Endothelial cell of umbilical vein (primary cell): Measurements from ENCODE around the gene ZNRD2. TPM values are rescaled to one million over a fixed set of nuclear protein-coding genes. Genes with fewer than 3 reads are reported as not detected.

Source experiments
- BruUV-seq: library from RNA; stranded (reverse); fragments of 400-500 nt; replicated peaks from 2 replicates; lab custom pipeline; 2021; lab: Mats Ljungman, UMichigan
- CTCF ChIA-PET: fragments of 300-600, 350-600 bp; sonication (Branson Sonifier 250); formaldehyde crosslinking; loops from one replicate; lab custom pipeline; 2021; ENCODE audit warnings: antibody characterized with exemption, inconsistent platforms; lab: Charles Lee
- POLR2A ChIA-PET: fragments of 300-600, 350-600 bp; sonication (Branson Sonifier 250); formaldehyde crosslinking; loops from one replicate; lab custom pipeline; 2021; ENCODE audit warnings: antibody characterized with exemption, inconsistent platforms; lab: Charles Lee
- DNase-seq: peaks from one replicate; pipeline ENCODE4 v3.0.0-alpha.2; 2011; ENCODE audit warnings: low read depth, low spot score
- FAIRE-seq: peaks from 2 replicates; lab custom pipeline; 2011; peaks lifted over from hg19 to GRCh38; lab: Jason Lieb, UNC
- H2AFZ ChIP-seq: 2 replicates; pipeline ENCODE4 v1.6.0; 2012; ENCODE audit warnings: low read depth, low read length, control low read depth, inconsistent platforms
- H3K27ac ChIP-seq: 2 replicates; pipeline ENCODE4 v1.5.1; 2011; ENCODE audit warnings: low read depth, mild to moderate bottlenecking, control low read depth, low read length, moderate library complexity; ENCODE audit not compliant: insufficient read depth
- H3K27me3 ChIP-seq, 2 experiments: 2 replicates each; pipeline versions ENCODE4 v1.6.0 to v1.6.1; 2011; ENCODE audit warnings: low read length in 2 of 2, mixed read lengths in 1 of 2; ENCODE audit not compliant: control insufficient read depth in 2 of 2, insufficient read depth in 2 of 2
- H3K36me3 ChIP-seq, 2 experiments: 2 replicates in 1 of 2; 3 replicates in 1 of 2; pipeline ENCODE4 v1.5.1; 2011; ENCODE audit warnings: low read length in 2 of 2, mild to moderate bottlenecking in 1 of 2, moderate library complexity in 1 of 2; ENCODE audit not compliant: control insufficient read depth in 2 of 2, insufficient read depth in 2 of 2; ENCODE audit errors: extremely low read depth in 1 of 2
- H3K4me1 ChIP-seq: 3 replicates; pipeline ENCODE4 v1.5.1; 2011; ENCODE audit warnings: mild to moderate bottlenecking, low read length; ENCODE audit not compliant: control insufficient read depth, insufficient read depth; ENCODE audit errors: extremely low read depth
- H3K4me2 ChIP-seq: 2 replicates; pipeline ENCODE4 v1.6.1; 2011; ENCODE audit warnings: low read length, control low read depth, mixed read lengths; ENCODE audit not compliant: insufficient read depth
- H3K4me3 ChIP-seq, 3 experiments: fragments of 200-600 bp in 1 of 3; sonication (generic), shearing (Covaris generic) in 1 of 3; replicated peaks in 1 of 3; 2 replicates each; pipeline ENCODE4 v1.5.1; 2011 to 2016; ENCODE audit warnings: control low read depth in 3 of 3, low read length in 3 of 3, mild to moderate bottlenecking in 2 of 3, inconsistent platforms in 1 of 3, low read depth in 1 of 3, moderate library complexity in 1 of 3; ENCODE audit not compliant: insufficient read depth in 1 of 3
- H3K79me2 ChIP-seq: 2 replicates; pipeline ENCODE4 v1.6.0; 2012; ENCODE audit warnings: low read length, inconsistent platforms; ENCODE audit not compliant: control insufficient read depth, insufficient read depth
- H3K9ac ChIP-seq: replicated peaks from 2 replicates; pipeline ENCODE3; 2011; ENCODE audit warnings: low read length, control low read depth; ENCODE audit not compliant: insufficient read depth; ENCODE audit errors: extremely low read depth
- H3K9me1 ChIP-seq: replicated peaks from 3 replicates; pipeline ENCODE4 v1.6.0; 2011; ENCODE audit warnings: mild to moderate bottlenecking, low read length; ENCODE audit not compliant: control insufficient read depth, insufficient read depth; ENCODE audit errors: extremely low read depth
- H3K9me3 ChIP-seq: replicated peaks from 2 replicates; pipeline ENCODE4 v1.5.1; 2012; ENCODE audit warnings: low read length, inconsistent platforms; ENCODE audit not compliant: control insufficient read depth, insufficient read depth
- H4K20me1 ChIP-seq: replicated peaks from 2 replicates; pipeline ENCODE3; 2011; ENCODE audit warnings: mild to moderate bottlenecking, low read length; ENCODE audit not compliant: control insufficient read depth, insufficient read depth; ENCODE audit errors: extremely low read depth
- EZH2 ChIP-seq: IDR thresholded peaks from 2 replicates; pipeline ENCODE4 v1.6.1; 2012; ENCODE audit warnings: borderline replicate concordance, low read depth, mild to moderate bottlenecking, moderate library complexity, low read length, inconsistent platforms; ENCODE audit not compliant: severe bottlenecking
- FOS ChIP-seq: IDR thresholded peaks from 2 replicates; pipeline ENCODE4 v1.6.1; 2011; ENCODE audit warnings: mild to moderate bottlenecking, low read length, moderate library complexity, borderline replicate concordance; ENCODE audit not compliant: insufficient read depth
- GATA2 ChIP-seq: IDR thresholded peaks from 2 replicates; pipeline ENCODE4 v1.7.0; 2011; ENCODE audit warnings: low read depth, mild to moderate bottlenecking, moderate library complexity, mixed read lengths, low read length; ENCODE audit not compliant: insufficient read length, insufficient read depth
- JUN ChIP-seq: IDR thresholded peaks from 2 replicates; pipeline ENCODE4 v1.6.1; 2011; ENCODE audit warnings: borderline replicate concordance, low read depth; ENCODE audit not compliant: insufficient read length, insufficient read depth
- MYC ChIP-seq: IDR thresholded peaks from one replicate; pipeline ENCODE4 v1.6.1; 2011; ENCODE audit warnings: mild to moderate bottlenecking, low read depth, low read length
- POLR2A ChIP-seq: IDR thresholded peaks from 2 replicates; pipeline ENCODE4 v1.6.1; 2012; ENCODE audit warnings: low read depth, mild to moderate bottlenecking, control low read depth, low read length
- POLR2AphosphoS5 ChIP-seq: IDR thresholded peaks from 2 replicates; pipeline ENCODE4 v1.6.1; 2012; ENCODE audit warnings: low read depth, mild to moderate bottlenecking, control low read depth, low read length, moderate library complexity; ENCODE audit not compliant: insufficient read depth
- dilution Hi-C: fragments of 300-500 bp; cut with MboI; formaldehyde crosslinking; loops from one replicate; pipeline ENCODE4 v1.15.0; 2019; ENCODE audit warnings: low sequenced_read_pairs; ENCODE audit not compliant: extremely low pct_ligation_motif_present
- intact Hi-C: fragments of 100-400 bp; cut with micrococcal nuclease; formaldehyde crosslinking; loops from one replicate; pipeline ENCODE4 v1.10.0; 2022
- polyA plus RNA-seq, 4 experiments: library from polyadenylated mRNA; depleted of rRNA in 3 of 4; stranded (reverse) in 3 of 4; unstranded in 1 of 4; fragments of >200 nt; gene quantifications; 2 replicates each; pipeline versions ENCODE4 v1.2.1 to v1.2.3, GENCODE V29; 2011 to 2012; ENCODE audit warnings: missing spikeins in 1 of 4
- total RNA-seq: library from RNA; stranded (reverse); gene quantifications from 2 replicates; pipeline ENCODE4 v1.2.3, GENCODE V29; 2021
- TF ChIP-seq, protein P1 (sequence below), 2 donors: IDR thresholded peaks; 1 replicate in 1 of 2; 2 replicates in 1 of 2; pipeline ENCODE4 v1.5.1; 2011; ENCODE audit warnings: low read length in 2 of 2, mild to moderate bottlenecking in 2 of 2, moderate library complexity in 2 of 2, control low read depth in 1 of 2, inconsistent platforms in 1 of 2, low read depth in 1 of 2; ENCODE audit not compliant: insufficient read depth in 1 of 2; ENCODE audit errors: extremely low read depth in 1 of 2
- TF ChIP-seq, protein P2 (sequence below): IDR thresholded peaks from 2 replicates; pipeline ENCODE4 v1.6.1; 2011; ENCODE audit not compliant: insufficient read depth, insufficient read length

Gene ZNRD2
- total and polyA plus RNA-seq, 2 donors (not counting 3 experiments of a cell fraction or from before 2014, with no cell fraction given) = 40.8 to 96.7 TPM

- Histone ChIP-seq H3K4me2 (no peak overlapping the region), H3K4me3 (no peak overlapping the region), H3K27ac (no peak overlapping the region), H3K4me1 (no peaks in the 10 kb centered on the region), H3K36me3 (peaks cover 13 to 50% of the 10 kb centered on the region in 2 experiments), H4K20me1 (no peaks in the 10 kb centered on the region), H3K9ac (no peak overlapping the region), H3K9me3 (no peaks in the 10 kb centered on the region), H3K9me1 (no peaks in the 10 kb centered on the region), H3K79me2 (no peaks in the 10 kb centered on the region), H3K27me3 (no peaks in the 10 kb centered on the region), H2AFZ (no peak overlapping the region)
- dilution Hi-C loops (no loop called here), intact Hi-C loops (no loop called here)
- no peak for DNase-seq
- ChIA-PET POLR2A (no interaction called here), CTCF (interaction anchor here (1.1 kb wide), 1 partner anchor 58 kb away, joined by 4 read pairs; no protein-coding TSS in a partner anchor)
- BruUV-seq = no TSS peak
- no peak for FAIRE-seq
- TF ChIP-seq, protein P1, sequence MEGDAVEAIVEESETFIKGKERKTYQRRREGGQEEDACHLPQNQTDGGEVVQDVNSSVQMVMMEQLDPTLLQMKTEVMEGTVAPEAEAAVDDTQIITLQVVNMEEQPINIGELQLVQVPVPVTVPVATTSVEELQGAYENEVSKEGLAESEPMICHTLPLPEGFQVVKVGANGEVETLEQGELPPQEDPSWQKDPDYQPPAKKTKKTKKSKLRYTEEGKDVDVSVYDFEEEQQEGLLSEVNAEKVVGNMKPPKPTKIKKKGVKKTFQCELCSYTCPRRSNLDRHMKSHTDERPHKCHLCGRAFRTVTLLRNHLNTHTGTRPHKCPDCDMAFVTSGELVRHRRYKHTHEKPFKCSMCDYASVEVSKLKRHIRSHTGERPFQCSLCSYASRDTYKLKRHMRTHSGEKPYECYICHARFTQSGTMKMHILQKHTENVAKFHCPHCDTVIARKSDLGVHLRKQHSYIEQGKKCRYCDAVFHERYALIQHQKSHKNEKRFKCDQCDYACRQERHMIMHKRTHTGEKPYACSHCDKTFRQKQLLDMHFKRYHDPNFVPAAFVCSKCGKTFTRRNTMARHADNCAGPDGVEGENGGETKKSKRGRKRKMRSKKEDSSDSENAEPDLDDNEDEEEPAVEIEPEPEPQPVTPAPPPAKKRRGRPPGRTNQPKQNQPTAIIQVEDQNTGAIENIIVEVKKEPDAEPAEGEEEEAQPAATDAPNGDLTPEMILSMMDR (IDR thresholded peaks at IDR 0.05; ENCODE audit: extremely low read depth in 1 of 2, insufficient read depth in 1 of 2, low read depth in 1 of 2, low read length in 2 of 2) = no peak
- no peak for TF ChIP-seq MYC
- TF ChIP-seq POLR2AphosphoS5 = no peak
Observed at GRCh38 chr11:65532388-65533064, 37.8 kb upstream of the ZNRD2 start.

GRCh38 chr11:65535102-65535501 lies 35.2 kb upstream of the ZNRD2 start:
- Histone ChIP-seq H4K20me1 (no peaks in the 10 kb centered on the region), H3K79me2 (no peaks in the 10 kb centered on the region), H2AFZ (no peak overlapping the region), H3K9me3 (no peaks in the 10 kb centered on the region), H3K9ac (no peak overlapping the region), H3K27me3 (no peaks in the 10 kb centered on the region), H3K27ac (no peak overlapping the region), H3K4me2 (no peak overlapping the region), H3K4me3 (no peak overlapping the region), H3K4me1 (no peaks in the 10 kb centered on the region), H3K9me1 (no peaks in the 10 kb centered on the region), H3K36me3 (peaks cover 13 to 44% of the 10 kb centered on the region in 2 experiments)
- TF ChIP-seq POLR2A = no peak
- TF ChIP-seq, protein P2, sequence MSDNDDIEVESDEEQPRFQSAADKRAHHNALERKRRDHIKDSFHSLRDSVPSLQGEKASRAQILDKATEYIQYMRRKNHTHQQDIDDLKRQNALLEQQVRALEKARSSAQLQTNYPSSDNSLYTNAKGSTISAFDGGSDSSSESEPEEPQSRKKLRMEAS = no peak
- TF ChIP-seq EZH2 = no peak
- TF ChIP-seq JUN = no peak
- no peak for TF ChIP-seq FOS
- no peak for TF ChIP-seq MYC
- TF ChIP-seq, protein P1 (IDR thresholded peaks at IDR 0.05; ENCODE audit: extremely low read depth in 1 of 2, insufficient read depth in 1 of 2, low read depth in 1 of 2, low read length in 2 of 2) = no peak
- no peak for TF ChIP-seq POLR2AphosphoS5
- no peak for TF ChIP-seq GATA2
- BruUV-seq = no TSS peak
- intact Hi-C loops = no loop called here
- no peak for DNase-seq
- no peak for FAIRE-seq
- ChIA-PET CTCF (no interaction called here), POLR2A (no interaction called here)
- dilution Hi-C loops = no loop called here
